Measurements from ENCODE around the gene HSD17B3.

The HSD17B3 gene

DNA sequence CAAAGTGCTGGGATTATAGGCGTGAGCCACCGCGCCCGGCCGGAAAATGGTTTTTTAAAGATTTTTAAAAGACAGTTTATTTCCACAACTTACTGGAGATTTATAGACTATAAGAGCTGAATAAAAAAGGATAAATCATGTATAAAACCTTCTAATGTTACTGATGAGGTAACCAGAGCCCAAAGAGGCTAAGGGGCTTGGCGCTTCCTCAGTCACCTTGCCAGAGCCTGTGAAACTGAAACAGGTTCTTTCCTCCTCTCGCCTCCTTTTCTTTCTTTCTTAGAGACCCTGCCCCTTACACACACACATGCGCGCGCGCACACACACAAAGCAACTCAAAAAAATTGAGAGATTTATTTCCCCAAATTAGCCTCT lies 69.8 kb downstream of the HSD17B3 start:
- no peak for DNase-seq

DNA sequence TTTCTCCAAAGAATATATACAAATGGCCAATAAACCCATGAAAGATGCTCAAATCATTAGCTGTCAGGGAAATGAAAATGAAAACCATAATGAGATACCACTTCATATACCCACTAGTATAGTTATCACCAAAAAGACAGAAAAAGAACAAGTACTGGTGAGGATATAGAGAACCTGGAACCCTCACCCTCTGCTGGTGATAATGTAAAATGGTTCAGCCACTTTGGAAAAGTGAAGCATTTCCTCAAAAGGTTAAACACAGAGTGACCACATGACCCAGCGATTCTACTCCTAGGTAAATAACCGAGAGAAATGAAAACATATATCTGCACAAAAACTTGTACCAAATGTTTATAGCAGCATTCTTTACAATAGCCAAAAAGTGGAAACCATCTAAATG lies 72.0 kb downstream of the HSD17B3 start:
- no peak for DNase-seq

DNA sequence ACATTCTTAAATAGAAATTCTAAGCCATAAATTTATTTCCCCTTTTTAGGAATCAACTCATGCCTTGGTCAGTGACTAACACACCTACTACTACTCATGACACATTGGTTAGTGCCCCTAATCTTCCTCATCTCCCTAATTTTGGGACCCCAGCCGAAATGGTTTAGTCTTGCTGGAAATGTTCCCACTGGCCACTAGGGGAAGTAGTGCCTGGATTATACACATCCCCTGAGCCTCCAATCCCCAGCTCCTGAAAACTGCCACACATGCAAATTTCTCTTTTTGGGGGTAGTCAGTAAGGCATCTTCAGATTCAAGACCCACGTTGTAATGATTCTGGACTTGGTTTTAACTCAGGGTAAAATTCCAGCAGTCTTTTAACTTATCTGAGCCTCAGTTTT lies 79.8 kb downstream of the HSD17B3 start:
- DNase-seq: peak in 1 of 2 experiments; percentile 7

DNA sequence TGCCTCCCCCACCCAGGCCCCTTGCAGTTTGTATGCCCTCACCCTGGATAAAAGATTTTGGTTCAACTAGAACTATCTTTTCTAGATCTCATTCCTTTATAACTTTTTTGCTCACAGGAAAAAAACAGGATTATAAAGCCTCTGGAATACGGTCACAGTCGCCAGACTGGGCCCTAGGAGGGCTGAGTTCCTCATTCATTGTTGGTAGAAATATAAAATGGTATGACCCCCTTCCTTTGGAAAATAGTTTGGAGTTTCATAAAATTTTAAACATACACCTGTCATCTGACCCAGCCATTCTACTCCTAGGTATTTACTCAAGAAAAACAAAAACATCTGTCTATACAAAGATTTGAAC lies 82.1 kb downstream of the HSD17B3 start:
- no peak for DNase-seq

DNA sequence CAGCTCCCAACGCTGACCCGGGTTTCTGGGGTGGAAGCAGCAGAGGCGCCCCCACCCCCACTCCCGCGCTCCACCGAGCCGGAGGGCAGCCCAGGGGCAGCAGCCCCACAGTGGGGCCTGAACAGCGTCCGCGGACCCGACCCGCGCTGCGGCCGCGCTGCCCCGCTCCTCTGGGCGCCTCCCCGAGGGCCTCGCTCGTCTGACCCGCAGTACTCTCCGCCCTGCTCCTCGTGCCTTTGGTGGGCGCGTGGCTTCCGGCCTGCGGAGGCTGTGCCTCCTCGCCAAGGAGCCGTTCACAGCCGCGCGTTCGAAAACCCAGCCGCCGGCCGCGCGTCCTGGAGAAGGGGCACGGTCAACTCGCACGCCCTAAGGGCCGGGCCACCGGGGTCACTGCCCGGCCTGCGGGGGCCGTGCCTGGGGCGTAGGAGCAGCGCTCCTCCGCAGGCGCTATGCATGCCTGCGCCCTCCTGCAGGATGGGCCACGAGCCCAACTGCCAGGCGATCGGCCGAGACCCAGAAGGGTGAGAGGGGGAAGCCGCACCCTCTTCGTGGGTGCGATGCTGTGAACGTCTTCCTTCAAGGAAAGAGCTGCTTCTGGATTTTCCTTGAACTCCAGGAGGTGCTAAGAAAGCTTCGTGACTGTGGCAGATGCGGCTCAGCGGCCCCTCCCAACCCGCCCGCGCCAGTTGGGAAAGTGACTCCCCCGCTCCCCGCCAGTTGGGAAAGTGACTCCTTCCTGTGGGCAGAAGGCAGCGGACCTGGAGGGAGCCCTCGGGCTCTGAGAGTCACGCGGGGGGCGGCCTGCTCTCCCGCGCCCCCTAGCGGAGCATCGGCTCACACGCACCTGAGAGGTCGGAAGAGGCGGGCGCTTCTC lies 82.7 kb downstream of the HSD17B3 start:
- peak in 1 of 2 experiments; percentile 14 for DNase-seq

DNA sequence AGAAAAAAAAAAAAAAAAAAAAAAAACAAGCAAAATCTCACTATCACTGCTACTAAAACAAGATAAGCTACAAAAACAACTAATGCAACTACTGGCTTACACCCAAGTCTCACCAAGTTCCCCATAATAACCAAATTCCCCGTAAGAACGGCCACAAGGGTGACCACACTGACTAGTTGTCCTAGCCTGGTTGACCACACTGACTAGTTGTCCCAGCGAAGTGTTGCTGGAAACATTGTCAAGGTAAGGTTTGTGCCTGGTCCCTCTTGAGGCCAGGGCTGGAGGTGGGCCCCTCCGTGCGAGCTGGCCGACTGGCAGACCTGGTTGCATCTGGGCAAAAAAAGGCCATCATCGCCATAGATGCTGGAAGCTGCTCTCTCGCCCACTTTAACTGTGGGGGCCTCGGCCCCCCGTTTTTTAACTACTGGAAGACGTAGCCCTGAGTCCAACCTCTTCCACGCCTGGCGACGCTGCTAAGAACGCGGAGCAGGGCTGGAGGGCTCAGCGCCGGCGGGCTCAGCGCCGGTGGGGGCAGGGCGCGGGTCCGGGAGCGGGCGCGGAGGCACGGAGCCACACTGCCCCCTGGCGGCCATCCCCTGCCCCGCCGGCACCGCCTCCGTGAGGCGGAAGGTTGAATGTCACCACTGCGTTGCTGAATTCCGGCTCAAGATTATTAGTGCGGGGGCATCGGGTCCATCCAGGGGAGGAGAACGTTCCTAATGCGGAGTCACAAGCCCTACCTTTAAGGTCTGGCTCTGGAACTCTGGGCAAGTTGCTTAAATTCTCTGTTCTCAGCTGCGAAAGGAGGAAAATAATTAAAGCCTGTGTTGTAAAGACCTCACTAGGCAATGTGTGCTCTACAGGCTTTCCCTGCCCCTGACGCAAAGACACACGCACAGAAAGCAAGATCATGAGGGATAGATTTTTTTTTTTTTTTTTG lies 84.0 kb downstream of the HSD17B3 start:
- DNase-seq: peak in 1 of 2 experiments; percentile 69

DNA sequence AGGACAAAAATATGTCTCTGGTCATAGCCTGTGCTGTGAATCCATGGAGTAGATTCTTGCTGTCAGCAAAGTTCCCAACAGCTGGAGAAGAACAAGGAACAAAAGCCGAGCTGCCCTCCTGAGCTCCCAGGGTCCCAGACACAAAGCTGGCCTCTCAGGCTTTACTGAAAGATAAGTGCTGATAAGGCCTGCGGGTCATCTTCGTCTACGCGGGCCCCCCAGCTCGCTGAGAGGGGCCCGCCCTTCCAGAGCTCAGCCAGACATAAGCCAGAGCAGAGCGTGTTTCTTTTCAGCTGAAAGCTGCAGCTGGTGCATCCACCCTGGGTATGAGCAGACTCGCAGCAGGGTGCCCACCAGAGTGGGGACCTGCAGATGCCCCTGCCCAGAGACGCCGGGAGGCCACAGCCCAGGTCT lies 84.7 kb downstream of the HSD17B3 start:
- no peak for DNase-seq

DNA sequence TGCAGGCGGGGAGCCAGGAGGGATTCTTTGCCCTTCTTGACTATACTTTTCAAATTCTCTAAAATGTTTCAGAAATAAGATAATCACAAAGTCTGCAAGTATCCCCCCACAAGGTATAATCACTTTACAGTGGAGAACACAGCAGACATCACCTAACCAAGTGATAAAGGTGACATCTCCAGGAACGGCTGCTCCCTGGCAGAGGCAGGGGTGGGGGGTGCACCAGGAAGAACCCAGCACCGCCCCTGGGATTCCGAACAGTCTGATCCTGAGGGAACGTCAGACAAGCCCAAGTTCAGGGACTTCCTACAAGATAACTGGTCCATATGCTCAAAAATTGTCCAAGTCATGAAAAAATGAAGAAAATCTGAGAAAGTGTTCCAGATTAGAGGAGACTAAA lies 85.4 kb downstream of the HSD17B3 start:
- no peak for DNase-seq

DNA sequence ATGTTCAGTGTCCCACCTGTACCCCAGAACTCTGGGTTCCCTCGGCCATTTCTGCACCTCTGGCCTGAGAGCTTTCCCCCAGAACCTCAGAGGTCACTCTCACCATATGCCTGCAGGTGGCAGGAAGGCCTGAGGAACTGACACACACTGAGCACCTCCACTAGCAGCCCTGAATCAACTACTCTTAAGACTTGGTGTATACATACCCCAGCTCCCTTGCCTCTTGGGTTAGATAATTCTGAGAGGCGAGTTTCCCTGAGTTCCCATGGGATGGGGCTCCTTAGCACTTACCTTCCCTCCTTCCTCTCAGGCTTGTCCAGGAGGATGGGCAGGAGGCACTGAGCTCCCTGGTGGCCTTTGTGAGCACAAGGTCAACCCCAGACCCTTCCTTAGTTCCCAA lies 86.1 kb downstream of the HSD17B3 start:
- no peak for DNase-seq

DNA sequence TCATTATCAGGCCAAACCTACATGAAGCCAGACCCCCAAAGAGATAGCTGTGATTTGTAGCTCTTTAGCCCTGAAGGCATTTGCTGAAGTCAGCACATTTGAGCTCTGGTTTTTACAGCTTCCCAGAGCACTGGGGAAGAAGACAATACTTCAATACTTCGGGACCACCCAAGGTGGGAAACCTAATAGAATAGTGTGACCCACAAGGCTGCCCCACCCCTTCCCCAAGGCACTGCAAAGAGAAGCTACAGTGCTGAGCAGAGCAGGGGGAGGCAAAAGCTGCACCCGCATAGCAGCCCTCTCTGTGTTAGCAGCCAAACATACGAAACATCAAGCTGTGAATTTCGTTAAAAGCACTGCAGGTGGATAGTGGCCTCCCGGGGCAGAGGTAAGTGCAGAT lies 87.3 kb downstream of the HSD17B3 start:
- DNase-seq: no peak

DNA sequence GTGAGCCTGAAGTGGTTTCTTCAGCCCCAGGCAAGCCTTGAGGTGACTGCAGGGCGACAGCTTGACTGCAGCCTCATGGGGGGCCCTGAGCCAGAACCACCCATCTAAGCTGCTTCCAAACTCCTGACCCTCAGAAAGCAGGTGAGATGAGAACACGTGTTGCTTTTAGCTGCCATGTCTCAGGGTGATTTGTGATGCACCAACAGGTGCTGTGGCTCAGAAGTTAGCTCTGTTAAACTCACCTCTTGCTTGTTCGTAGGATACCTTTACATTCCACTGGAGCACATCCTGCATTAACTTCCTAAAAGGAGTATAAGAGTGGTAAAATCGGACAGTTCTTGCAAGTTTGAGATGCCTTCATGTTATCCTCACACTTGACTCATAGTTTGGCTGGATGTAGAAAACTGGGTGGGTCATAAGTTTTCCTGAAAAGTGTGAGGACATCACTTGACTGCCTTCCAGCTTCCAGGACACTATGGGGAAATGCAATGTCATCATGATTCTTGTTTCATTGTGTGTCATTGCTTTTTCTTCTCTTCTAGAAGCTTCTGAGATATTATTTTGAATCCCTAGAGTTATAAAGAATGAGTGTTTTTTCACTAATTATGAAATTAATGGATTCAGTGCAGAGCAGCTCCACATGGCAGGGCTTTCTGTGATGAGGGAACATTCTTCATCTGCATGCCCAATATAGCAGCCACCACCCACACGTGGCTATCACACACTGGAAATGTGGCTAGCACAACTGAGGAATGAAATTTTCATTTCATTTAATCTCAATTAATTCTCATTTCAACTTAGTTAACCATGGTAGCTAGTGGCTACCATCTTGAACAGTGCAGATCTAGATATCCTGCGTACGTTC lies 92.3 kb downstream of the HSD17B3 start:
- DNase-seq: no peak

DNA sequence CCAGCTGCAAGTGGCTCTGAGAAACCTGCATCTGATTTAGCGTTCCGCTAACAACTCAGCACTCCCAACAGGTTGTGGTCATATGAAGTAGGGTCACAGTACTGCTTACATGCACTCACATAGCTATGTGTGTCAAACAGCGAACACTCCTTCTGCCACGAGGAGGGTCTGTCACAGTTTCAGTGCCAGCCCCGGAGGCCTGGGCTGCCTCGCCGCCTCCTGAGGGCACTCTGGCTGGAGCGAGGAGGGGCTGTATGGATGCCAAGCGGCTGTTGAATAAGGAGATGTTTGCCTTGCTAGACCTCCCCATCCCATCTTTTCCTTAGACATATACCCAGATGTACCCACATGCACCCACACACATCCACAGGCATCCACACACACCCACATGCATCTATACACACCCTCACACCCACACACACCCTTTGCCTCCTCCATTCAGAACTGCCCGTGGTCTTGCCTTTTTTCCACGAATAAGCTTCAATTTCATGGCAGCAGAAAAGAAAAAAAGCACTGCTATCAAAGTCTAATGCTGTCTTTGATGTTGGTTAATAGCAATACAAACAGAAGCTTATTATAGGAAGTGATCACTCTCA lies 95.7 kb downstream of the HSD17B3 start:
- no peak for DNase-seq

DNA sequence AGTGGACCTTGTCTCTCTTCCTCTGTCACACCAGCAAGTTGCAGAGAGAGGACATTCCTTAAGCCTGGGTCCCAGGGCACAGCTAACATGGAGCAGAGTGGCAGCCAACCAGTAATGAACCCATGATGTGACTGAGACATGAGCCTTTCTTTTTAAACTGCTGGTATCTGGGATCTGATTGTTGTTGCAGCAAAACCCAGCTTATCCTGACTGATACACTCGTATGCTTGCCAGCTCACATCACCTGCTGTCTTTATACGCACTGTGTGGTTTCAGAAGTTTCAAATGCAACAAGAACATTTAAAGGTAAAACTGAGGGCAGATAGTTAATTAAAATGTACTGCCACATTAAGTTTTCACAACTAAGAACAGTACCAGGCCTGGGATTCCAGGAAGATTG lies 97.1 kb downstream of the HSD17B3 start:
- no peak for DNase-seq

DNA sequence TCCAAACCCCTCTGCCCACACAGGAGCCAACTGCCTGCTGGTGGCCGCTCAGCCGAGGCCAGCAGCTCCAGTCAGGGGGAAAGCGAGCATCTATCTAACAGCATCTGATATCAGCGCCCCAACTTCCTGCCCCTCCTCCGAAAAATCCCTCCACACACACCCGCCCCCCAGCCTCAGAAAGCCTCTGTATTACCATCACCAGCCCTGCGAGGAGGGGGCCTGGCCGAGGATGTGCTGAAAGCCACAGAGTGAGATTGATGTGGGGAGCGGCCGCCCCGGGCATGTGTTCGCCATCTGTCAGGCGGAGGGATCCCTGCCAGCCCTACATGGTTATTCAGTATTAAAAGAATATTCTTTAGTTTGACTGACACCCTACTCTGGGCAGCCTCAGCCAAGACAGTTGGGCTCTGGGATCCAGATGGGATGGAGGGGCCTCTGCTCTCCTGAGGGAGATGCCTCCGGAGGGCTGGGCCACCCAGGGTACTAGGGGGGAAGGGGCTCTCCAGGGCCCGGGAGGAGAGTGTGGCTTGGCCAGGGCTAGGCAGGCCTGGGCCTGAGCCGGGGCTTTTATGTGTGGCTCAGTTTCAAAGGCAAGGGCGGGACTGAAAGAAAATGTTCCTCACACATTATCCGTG lies 98.0 kb downstream of the HSD17B3 start:
- DNase-seq: no peak

DNA sequence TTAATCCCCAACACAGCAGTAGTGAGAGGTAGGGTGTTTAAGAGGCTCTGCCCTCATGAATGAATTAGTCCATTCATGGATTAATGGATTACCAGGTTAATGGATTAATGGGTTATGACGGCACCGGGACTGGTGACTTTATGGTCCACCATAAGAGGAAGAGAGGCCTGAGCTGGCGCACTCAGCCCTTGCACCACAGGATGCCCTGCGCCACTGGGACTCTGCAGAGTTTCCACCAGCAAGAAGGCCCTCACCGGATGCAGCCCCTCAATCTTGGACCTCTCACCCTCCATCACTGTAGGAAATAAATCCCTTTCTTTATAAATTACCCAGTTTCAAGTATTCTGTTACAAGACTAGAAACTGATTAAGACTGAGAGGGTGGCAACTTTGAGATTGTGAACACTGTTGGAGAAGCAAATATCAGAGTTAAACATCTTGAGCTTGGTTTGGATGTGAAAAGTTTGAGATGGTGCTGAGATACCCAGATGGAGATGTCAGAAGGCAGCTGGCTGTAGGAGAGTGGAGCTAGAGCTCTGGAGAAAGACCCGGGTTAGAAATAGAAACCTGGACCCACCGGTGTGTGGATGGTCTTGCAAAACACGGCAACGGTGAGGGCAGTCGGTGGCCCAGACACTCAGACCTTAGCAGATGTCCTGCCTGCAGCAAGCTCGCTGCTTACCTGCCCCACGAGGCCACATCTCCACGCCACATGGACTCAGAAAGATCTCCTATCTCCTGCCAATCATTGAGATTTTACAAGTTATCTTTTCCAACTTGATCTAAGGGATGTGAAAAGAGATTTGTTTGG lies 98.8 kb downstream of the HSD17B3 start:
- DNase-seq: no peak

DNA sequence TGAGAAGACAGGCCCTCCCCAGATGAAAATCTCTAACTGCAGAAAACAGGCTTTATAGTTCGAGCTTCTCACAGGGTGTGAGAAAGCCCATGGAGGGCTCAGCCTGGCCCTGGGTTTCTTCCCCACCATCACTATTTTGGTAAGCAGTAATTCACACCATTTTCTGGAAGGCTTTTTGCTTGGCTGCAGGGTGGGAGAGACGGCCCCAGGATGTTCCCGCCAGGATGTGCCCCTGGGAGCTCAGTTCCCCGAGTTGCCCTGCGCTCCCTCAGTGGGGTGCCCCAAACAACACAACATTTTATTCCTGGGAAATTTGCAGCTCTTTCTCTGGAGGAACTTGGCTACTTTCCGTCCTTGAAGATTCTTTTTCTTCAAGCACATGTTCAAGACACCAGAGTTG lies 100.8 kb downstream of the HSD17B3 start:
- no peak for DNase-seq

DNA sequence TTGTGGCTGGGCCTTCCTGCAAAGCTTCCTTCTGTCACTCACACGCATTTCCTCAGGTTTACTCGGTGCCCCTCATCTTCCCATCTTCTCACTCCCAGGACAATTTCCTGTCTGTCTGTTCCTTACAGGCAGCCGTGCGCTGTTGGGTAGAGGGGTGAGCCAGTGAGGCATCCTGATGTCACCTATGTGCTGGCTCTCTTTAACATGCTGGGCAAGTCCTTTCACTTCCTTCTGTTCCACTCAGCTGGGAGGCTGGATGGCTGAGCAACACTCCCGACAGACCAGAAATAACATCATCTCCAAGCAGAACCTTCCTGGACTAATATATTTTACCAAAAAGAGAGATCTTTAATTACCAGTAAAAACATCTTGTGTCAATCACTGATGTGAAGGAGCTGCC lies 103.0 kb downstream of the HSD17B3 start:
- no peak for DNase-seq

DNA sequence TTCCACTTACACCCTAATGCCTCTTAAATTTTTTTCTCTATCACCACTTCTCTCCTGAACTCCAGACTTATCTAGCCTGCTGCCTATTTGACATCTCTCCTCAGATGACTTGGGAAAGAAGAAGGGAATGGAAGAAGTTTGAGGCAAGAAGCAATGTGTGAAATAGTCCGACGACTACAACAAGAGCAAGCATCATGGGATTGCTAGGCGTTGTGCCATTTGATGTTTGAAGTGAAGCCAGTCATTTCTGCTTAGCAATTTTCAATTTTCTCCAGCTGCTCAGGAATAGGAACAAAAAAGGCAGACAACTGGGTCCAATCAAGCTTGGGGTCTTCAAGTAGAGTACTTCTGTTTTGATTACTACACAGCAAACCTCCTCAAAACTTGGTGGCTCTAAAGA lies 106.4 kb downstream of the HSD17B3 start:
- DNase-seq: no peak

DNA sequence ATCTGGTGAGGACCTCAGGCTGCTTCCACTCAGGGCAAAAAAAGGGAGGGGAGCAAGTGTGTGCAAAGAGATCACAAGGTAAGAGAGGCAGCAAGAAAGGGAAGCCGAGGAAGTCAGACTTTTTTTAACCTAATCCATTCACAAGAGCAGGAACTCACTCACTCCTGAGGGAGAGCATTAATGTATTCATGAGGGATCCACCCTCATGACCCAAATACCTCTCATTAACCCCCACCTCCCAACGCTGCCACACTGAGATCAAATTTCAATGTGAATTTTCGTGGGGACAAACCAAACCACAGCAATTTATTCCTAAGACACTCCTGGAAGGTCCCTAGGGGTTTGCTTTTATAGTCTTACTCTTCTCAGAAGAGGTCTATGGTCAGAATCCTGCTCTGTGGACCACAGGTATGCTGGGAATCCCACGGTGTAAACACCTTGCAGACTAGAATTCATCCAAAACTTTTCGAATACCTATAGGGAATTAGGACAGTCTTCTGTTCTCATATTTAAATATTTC lies 108.7 kb downstream of the HSD17B3 start:
- no peak for DNase-seq

DNA sequence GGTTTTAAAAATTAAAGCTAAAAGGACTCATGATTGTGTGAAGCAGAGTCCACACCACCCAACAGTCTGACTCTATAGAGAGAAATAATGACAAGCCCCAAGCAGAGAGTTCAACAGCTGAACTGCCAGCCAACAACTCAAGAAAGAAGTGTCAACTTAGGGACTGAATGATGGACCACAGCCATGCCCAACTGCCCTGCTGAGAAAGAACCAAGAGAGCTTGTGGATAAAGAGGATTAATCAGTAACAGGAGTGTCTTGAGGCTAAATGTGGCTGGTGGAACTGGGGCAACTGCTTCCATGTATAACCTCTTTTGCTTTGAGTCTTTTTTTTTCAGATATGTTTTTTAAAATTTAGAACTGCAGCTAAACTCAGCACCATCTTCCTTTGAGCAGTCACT lies 109.3 kb downstream of the HSD17B3 start:
- DNase-seq: no peak

DNA sequence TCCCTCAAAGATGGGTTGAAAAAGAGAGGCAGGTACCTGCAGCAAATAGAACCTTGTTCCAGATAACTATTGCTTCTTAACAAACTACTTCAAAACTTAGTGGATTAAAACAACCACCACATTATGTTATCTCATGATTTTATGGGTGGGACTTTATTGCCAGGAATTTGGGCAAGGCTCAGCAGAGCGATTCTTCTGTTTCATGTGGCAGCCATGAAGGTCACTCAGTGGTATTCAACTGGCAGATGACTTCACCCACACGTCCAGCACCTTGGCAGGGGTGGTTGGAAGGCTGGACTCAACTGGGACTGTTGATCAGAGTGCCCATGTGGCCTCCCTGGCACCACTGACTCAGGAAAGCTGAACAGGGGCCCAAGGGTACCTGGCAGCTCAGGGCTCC lies 112.0 kb downstream of the HSD17B3 start:
- DNase-seq: no peak
